HG03139 (cell line): ENCODE results near the gene ATAT1.

Experiments
- ATAC-seq: cut with Tn5 transposase; IDR thresholded peaks from one replicate; pipeline ENCODE4 v1.9.1; 2021; ENCODE audit not compliant: unreplicated experiment

ATAT1 gene

DNA sequence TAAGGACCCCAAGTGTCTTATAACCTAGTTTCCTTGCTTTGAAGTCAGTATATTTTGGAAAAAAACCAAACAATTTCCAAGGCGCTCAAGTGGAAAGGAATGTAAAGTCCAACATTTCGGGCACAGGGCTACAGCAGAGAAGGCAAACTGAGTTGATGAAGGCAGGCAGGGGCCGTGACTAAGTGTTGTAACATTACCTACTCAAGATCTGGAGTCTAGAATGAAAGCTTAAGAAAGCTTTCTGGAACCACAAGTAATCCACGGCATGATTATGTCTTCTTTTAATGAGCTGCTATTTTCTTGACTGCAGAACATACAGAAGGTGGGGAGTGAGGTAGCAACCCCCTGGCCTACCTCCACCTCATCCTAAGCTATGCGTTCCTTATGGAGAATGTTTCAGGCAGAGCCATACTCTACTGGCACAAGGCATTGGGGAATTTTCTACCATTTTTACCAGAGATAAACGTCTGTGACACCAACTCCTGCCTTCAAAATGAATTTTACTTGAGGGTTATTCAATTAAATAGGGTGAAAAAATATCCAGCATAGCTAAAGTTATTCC, 13.9 kb upstream of the ATAT1 start:
- no peak for ATAC-seq

DNA sequence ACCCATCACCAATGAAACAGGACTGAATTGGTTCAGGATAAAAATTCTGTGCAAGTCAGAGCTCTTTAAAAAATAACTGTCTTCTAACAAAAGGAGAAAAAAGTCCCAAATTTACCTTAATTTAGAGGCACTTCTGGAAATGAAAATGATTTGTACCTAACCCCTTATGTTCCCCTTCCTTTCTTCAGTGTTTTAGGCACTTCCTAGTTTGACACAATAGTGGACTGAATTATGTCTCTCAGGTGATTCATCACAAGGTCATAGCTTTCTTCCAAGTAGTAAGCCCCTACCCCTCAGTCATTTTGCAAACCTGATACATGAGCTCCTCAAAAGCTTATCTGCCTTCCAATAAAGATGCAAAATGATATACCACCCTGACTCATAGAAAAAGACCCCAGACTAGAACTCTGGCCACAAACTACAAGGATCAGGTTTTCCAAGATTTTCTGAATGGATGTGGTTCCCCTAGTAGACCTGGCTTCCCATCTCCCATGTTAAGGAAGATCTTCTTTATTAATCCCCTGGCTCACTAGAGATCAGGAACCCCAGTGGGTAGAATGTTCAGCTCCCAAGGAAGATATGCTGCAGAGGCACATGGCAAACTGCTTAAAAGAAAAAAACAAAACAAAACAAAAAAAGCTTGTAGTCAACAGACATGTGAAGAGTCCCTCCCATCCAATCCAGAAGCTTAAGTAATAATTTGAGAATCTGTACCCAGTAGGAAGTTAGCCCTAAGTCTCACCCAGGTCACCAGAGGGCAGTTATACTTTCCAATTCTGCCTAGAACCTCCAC, 13.2 kb upstream of the ATAT1 start:
- ATAC-seq = no peak

DNA sequence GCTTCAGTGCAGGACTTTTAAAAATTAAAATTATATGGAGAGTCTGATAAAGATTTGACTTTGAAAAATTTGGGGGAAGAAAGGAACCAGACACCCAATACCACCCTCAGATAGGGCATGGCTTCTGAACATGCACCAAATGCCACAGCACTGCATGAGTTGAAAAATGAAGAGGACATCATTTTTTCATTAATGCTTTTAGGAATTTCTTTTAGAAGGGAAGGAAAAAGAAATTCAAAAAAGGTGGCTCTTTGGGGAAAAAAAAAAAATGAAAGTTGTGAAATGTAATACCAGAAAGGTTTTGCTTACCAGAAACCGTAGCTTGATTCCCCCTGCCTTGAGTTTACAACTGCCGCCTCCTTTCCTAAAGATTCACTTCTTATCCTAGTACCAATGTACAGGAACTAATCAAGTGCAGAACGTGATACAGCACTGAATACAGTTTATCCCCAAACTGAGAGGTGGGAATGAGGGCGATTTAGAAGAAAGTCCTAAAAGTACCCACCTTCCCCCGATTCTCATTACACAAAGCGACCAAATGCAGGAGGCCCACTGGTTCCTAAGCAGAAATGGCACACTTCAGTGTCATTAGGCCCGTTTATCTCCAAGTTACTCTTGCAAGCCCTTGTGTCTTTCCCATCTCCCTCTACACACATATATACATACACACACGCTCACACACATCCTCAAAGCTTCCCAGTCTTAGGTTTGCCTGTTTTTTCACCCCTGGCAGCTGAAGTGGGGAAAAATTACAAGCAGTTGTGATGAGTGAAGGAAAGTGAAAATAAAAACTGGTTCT, 12.4 kb upstream of the ATAT1 start:
- ATAC-seq = no peak

DNA sequence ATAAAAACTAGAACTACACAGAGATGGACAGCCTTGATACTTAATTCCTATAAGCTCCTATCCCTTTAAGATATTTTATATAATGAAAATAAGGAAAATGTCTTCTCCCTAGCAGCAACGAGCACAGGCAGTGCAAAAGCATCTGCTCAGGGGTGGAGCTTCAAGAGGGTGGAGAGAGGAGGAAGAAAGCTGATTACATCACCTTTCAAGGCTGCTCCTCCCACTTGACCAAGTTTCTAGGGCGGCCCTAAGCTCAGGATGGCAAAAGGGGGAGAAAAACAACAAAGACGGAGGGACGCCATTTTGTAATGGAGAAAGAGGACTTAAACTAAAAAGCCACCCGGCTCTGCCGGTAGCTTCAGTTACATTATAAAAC, 11.8 kb upstream of the ATAT1 start:
- ATAC-seq = peak; percentile 42

DNA sequence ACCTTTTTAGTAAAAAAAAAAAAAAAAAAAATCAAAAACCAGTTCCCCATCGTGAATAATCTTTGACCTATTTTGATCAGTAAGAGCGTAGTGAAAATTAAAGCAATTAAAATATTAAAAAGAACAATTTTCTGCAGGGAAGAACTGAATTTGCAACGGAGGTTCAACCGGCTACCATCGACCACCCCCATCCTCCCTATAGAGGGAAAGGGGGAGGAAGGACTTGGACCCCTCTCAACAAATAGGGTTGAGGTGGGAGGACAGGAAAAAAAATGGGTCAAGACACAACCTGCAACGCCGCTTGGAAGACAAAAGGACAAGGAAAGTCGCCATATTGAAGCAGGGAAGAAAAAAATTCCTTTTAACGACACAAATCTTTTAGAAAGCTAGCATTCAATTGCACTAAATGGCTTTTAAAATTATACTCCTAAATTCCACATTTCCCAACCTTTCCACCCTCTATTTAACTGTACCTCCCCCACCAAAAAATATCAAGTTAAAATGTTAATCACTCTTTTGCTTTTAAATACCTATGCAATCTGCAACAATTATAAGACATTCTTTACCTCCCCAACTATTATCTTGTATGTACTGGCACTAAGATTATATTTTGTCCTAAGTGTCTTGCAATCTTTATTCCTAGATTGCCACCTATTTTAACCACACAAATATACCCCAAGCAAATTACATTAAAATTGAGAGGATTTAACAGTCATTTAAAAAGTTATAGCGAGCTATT, 11.3 kb upstream of the ATAT1 start:
- ATAC-seq = no peak

DNA sequence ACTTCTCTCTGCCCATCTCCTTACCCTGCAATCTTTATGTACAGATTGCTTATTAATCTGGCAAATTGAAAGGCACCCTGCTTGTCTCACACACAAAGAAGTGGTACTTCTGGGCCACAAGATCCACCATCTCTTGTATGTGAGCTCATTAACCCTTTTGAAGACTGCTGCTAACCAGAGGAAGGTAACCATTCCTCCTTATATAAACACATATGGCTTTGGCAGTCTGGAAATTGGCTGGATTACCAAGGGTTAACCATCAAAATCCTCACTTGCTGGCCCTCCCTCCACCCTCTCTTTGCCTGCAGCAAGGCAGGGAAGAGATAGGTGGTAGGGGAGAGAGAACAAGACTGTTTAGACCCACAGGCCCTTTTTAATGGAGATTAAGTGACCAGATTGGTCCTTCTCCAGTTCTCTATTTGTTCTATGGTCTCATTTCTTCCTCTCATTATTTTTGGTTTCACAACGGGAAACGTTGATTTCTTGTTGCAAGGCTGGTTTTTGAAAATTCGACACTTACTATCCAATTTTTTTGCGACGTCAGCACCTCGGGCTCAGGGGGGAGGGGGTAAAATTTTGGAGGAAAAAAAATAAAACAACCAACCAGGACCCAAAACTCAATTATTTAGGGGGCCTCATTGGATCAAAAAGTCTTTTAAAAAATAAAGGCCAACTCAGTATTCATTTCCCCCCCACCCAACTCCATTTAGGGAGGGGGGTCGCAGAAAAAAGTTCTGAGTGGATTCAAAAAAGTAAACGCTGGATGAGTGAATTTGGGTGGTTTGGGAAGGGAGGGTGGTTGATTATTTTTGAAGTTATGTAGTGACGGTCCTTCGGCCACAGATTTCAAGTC, 10.5 kb upstream of the ATAT1 start:
- no peak for ATAC-seq

DNA sequence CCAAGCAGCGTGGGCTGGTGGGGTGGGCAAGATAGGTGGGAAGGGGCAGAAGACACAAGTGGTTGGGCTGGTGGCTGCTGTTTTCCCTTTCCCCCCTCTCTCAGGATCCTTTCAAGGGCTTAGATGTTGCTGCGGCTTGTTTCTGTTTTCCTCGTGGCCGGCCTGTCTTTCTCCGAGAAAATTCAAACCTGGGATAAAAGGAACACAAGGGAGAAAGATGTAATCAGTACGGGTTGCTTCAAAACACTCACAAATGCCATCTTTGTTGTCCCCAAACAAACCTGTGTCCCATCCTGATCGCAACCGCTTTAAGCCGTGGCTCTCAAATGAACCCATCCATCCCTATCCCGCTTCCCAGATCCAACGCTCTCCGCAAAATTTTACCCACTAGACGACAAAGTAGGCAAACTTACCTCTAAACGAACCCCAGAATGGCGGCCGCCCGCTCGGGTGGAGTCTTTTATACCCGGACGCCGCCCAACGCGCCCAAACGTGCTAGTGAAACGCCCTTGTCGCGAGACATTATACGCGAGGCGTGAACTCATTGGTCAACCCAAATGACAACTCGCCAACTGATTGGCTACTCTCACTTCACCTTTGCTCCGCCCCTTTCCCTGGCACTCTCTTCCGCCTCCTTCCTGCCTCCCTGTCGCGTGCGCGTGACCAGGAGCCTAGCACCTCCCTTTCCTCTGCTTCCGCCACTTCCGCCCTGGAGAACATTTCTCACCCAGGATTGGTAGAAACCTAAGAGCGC, 9.7 kb upstream of the ATAT1 start, which contains the start of gene PPP1R10:
Gene PPP1R10, minus strand, starts transcription at position 433 of the 754 bp plus-strand sequence. CDS start 7,299 bp downstream, outside the sequence.
- peak; percentile 61 for ATAC-seq

DNA sequence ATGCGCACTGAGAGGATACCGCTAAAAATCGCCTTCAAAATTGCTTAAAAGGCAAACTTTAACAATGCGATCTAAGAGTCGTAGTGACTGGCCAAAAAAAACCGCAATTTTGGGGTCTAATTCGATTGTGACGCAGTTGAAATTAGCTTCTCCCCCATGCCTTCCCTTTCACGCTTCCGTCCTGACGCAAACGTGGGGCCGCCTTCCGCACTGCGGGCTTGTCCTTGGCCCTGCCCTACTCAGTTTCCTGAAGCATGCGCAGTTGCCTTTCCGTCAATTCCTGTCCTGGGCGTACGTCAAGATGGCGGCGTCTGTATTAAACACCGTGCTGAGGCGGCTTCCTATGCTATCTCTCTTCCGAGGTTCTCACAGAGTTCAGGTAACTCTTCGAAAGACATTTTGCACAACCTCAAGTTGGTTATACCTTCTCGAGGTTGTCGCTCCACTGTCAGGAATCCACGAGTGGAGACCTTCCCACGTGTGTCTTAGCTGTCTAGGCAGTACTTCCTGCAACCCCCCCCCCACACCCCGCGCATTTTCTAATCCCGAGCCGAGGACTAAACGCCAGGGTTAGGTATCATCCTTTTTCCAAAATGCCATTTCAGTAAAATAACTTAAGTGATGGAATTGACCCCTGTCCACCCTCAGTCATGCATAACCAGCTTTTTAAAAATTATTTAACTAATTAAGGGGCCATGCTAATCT, 9.0 kb upstream of the ATAT1 start, which contains the start of gene MRPS18B:
Gene MRPS18B, plus strand, starts transcription at position 276 of the 705 bp plus-strand sequence. Its CDS starts 26 bp downstream, at position 302.
- peak; percentile 69 for ATAC-seq

DNA sequence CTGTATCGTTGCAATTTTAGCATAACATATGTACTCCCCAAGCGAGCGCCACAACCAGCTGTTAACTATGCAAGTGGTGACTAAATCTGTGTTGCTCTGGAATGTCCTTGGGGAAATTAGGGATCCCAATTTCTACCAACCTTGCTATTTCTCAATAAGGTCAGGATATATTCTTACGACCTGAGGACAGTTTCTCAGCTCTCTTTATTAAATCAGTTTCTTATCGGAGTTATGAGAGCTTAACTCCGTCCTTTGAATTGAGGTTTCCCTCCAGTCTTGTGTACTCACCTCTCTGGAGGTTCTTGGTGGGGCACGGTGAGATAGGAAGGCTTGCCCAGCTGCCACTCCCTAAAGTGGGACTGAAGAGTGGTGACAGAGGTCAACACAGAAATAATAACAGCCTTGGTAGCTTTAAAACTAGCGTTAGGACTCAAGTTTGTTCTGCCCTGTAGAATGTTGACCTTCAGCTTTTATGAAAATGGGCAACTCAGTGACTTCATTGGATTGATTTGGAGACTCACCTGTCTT, 8.3 kb upstream of the ATAT1 start:
- ATAC-seq = no peak

DNA sequence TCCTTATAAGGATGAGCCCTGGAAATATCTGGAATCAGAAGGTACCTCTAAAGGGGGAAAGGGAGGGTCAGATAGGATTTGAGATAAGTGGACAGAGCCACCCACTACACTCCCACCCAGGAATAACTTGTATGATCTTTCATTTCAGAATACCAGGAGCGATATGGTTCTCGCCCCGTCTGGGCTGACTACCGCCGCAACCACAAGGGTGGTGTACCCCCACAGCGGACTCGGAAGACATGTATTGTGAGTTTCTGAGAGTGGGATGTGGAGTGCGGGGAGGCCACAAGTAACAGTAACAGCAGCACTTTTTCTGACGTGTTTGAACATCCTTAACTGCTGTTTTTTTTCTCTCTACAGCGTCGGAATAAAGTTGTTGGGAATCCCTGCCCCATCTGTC, 7.1 kb upstream of the ATAT1 start:
- ATAC-seq = no peak

DNA sequence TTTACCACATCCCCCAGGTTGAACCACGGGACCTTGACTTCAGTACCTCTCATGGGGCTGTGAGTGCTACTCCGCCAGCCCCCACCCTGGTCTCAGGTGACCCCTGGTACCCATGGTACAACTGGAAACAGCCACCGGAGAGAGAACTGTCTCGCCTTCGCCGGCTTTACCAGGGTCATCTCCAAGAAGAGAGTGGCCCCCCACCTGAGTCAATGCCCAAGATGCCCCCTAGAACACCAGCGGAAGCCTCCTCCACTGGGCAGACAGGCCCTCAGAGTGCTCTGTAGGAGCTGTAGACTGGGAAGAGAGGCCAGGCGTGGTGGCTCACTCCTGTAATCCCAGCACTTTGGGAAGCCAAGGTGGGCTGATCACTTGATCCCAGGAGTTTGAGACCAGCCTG, 1.2 kb upstream of the ATAT1 start:
- ATAC-seq = no peak

DNA sequence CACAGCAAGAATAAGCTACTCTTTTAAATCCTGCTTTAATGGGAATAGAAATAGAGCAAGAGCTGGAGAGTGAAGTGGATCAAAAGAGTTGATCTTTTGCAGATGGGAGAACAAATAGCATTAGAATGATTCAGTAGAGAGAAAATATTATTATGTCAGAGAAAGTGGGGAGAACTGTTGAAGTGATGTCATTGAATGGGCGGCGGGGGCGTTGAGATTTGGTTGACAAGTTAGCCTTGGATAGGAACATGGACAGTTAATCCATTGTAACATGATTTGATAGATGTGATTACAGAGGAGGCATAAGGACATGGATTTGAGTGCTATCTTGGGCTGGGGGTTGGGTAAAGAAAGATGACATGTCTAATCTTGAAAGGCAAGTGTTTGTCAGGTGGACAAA, 9.2 kb downstream of the ATAT1 start:
- ATAC-seq = no peak

DNA sequence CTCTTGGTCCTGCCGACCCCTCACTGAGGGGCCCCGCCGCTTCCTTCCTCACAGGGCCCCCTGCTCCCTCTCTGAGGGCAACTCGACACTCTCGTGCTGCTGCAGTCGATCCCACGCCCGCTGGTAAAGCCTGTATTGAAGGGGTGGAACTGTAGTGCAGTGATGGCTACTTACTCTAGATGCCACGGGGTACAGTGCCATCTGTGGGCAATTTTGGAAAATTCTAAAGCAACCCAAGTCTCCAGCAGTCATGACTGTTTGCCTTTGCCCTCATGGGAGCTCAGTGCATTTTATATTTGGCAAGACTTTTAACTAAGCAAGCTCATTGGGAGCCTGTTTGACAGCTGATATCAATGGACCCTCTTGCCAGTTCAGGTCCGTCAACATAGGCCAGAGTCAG, 13.8 kb downstream of the ATAT1 start:
- ATAC-seq = no peak

DNA sequence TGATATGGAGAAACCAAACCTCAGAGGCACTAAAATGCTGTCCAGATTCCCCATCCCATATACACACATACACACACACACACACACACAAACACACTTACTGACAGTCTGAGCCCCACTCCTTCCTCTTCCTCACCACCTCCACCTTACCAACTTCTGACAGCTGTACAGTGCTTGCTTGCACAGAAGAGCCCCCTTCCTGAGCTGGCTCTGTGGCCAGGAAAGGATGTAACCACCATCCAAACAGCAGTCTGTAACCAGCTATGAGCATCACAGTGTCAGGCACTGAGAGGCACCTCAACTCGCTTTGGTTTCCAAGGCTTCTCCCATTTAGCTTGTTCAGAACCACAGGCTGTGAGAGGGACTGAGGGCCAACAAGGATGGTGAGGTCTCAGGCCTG, 14.4 kb downstream of the ATAT1 start:
- no peak for ATAC-seq

DNA sequence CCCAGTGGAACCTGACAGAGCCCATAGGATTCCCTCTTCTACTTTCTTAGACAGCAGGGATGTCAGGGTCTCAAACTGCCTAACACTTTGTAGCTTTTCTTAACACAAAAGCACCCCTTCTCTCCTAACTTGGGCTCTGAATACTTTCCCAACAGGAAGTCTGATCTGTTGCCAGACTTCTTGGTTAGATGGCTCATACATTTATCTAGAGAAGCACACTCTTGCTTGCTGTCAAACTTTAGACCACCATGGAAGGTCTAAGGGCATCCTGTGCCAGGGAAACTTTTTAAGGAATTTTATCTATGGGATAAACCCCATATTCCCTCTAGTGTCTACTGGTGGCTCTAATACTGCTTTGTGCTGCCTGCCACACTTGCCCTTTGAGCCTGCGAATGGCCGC, 17.0 kb downstream of the ATAT1 start:
- ATAC-seq = no peak

DNA sequence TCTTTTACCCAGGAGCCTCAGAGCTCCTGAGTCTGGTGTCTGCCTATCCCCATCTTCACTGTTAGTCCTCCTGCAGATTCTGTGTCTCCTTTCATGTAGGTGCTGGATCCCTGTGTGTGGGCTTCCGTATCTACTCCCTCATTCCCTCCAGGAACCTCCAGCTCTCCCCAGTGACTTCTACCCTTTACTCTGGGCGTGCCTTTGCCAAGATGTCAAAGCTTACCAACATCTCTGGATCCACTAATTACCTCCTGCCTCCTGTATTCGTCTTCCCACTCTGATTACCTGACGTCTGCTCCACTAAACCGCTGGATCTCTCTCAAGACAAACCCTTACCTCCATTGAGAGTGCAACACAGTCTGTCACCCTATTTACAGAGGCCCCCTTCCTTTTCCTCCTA, 18.1 kb downstream of the ATAT1 start:
- ATAC-seq = no peak

DNA sequence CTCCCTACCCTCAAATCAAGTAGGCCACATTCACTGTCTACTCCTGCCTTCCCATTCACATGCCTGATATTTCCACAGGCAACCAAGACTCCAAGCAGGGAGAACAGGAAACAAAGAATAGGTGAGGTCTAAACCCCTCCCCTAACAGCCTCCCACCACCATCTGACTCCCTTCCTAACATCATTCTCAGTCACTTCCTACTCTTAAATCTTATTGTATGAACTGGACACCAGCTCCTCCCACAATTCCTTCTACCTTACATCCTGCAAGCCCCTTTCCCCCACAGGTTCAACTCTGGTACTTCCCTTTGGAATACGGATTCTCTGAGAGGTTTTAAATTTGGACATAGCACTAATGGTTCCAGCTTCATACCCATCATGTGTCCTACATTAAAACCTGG, 19.3 kb downstream of the ATAT1 start:
- no peak for ATAC-seq

DNA sequence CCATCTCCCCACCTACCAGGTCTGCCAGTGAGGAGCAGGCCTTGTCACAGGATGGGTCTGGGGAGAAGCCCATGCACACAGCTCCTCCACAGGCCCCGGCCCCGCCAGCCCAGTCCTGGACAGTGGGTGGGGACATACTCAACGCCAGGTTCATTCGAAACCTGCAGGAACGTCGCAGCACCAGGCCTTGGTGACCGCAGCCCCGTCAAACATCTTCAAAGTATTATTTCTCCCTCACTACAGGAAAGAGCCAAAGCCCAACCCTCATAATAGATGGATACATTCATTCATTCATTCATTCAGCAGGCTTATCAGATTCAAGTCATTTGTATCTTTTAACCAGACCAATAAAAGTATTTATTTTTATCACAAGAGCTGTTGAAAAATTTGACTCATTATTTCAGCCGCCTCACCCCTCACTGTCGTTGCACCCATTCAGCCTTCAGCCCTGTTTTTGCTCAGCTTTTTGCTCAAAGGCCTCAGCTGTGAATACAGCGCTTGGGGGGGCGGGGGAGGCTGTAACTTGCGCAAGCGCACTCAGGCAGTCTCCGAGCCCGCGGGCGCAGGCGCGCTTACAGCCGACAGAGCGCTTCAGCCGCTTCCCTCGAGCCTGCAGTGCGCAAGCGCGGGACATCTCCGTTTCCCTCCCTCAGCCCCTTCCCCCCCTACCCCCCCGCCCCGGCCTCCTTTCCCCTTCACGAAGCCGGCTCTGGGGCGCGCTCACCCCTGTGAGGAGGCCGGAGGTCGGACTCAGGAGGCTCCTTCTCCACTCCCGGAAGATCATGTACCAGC, 20.0 kb downstream of the ATAT1 start, which contains the start of gene C6orf136:
Gene C6orf136, plus strand, starts transcription at position 684 of the 792 bp plus-strand sequence. Its CDS starts 99 bp downstream, at position 783.
- peak; percentile 47 for ATAC-seq
